WTC11 (cell line): ENCODE measurements around the gene SH3TC2. TPM values are rescaled to one million over a fixed set of nuclear protein-coding genes. Genes with fewer than 3 reads are reported as not detected.

Experiments used
- ATAC-seq: fragments of 200-7000 bp; cut with Tn5 transposase; 2 replicates; pipeline ENCODE4 v1.10.0; 2021; ENCODE audit warnings: mild to moderate bottlenecking, moderate library complexity
- CTCF ChIA-PET: fragments of 300-600 bp; sonication (Branson Sonifier 250); formaldehyde crosslinking; loops from one replicate; lab custom pipeline; 2021; ENCODE audit warnings: antibody characterized with exemption; lab: Charles Lee
- POLR2A ChIA-PET: fragments of 350-600 bp; sonication (Branson Sonifier 250); formaldehyde crosslinking; loops from one replicate; lab custom pipeline; 2021; ENCODE audit warnings: antibody characterized with exemption; lab: Charles Lee
- DNase-seq: peaks from one replicate; pipeline ENCODE4 v3.0.0; 2021; ENCODE audit warnings: low spot score
- H3K27ac Mint-ChIP-seq: 2 replicates; pipeline ENCODE4 v1.8.0; 2021; ENCODE audit warnings: mixed read lengths
- H3K27me3 Mint-ChIP-seq: 2 replicates; pipeline ENCODE4 v1.8.0; 2021; ENCODE audit warnings: low read depth, mild to moderate bottlenecking, moderate library complexity, mixed read lengths
- H3K36me3 Mint-ChIP-seq: 2 replicates; pipeline ENCODE4 v1.8.0; 2021; ENCODE audit warnings: mixed read lengths
- H3K4me1 Mint-ChIP-seq: 2 replicates; pipeline ENCODE4 v1.8.0; 2022; ENCODE audit warnings: mixed read lengths
- H3K4me3 Mint-ChIP-seq: 2 replicates; pipeline ENCODE4 v1.8.0; 2021; ENCODE audit warnings: mild to moderate bottlenecking, moderate library complexity, mixed read lengths
- H3K9me3 Mint-ChIP-seq: 2 replicates; pipeline ENCODE4 v1.8.0; 2021; ENCODE audit warnings: mixed read lengths
- ELF4 ChIP-seq: sonication (generic); formaldehyde crosslinking; IDR thresholded peaks from 2 replicates; pipeline ENCODE4 v1.8.1; 2022; ENCODE audit warnings: low read depth, mild to moderate bottlenecking, moderate library complexity, missing genetic modification reagents
- HMGA2 ChIP-seq: fragments of 250-450 bp; sonication (Bioruptor Pico); IDR thresholded peaks from 2 replicates; pipeline ENCODE4 v1.4.0; 2021; ENCODE audit warnings: mild to moderate bottlenecking, moderate library complexity
- KAT7 ChIP-seq: sonication (generic); formaldehyde crosslinking; IDR thresholded peaks from 2 replicates; pipeline ENCODE4 v1.8.1; 2023; ENCODE audit warnings: missing genetic modification reagents, mild to moderate bottlenecking, borderline replicate concordance
- PRDM15 ChIP-seq: sonication (generic); formaldehyde crosslinking; IDR thresholded peaks from 2 replicates; pipeline ENCODE4 v1.8.0; 2022; ENCODE audit warnings: missing genetic modification reagents
- SMAD3 ChIP-seq: sonication (generic); formaldehyde crosslinking; IDR thresholded peaks from 2 replicates; pipeline ENCODE4 v1.8.0; 2022; ENCODE audit warnings: missing genetic modification reagents, mild to moderate bottlenecking, borderline replicate concordance
- SMAD4 ChIP-seq: sonication (generic); formaldehyde crosslinking; IDR thresholded peaks from 2 replicates; pipeline ENCODE4 v1.8.0; 2022; ENCODE audit warnings: mild to moderate bottlenecking, missing genetic modification reagents
- TCF7 ChIP-seq: sonication (generic); formaldehyde crosslinking; IDR thresholded peaks from 2 replicates; pipeline ENCODE4 v1.8.0; 2022; ENCODE audit warnings: mild to moderate bottlenecking, low read depth, missing genetic modification reagents, moderate library complexity
- USF2 ChIP-seq: sonication (generic); formaldehyde crosslinking; IDR thresholded peaks from 2 replicates; pipeline ENCODE4 v1.8.1; 2023; ENCODE audit warnings: mild to moderate bottlenecking, missing genetic modification reagents, moderate library complexity
- ZNF121 ChIP-seq: sonication (generic); formaldehyde crosslinking; IDR thresholded peaks from 2 replicates; pipeline ENCODE4 v1.8.0; 2023; ENCODE audit warnings: missing genetic modification reagents
- ZNF263 ChIP-seq: sonication (generic); formaldehyde crosslinking; IDR thresholded peaks from 2 replicates; pipeline ENCODE4 v1.8.1; 2022; ENCODE audit warnings: low read depth, mild to moderate bottlenecking, moderate library complexity, missing genetic modification reagents
- ZNF671 ChIP-seq: fragments of 250-450 bp; sonication (Bioruptor Pico); IDR thresholded peaks from 2 replicates; pipeline ENCODE4 v1.8.0; 2021; ENCODE audit warnings: mild to moderate bottlenecking
- total RNA-seq: library from RNA; stranded (reverse); gene quantifications from 3 replicates; pipeline ENCODE4 v1.2.3, GENCODE V29; 2021
- TF ChIP-seq, protein P1 (sequence below): fragments of 250-450 bp; sonication (Bioruptor Pico); IDR thresholded peaks from 2 replicates; pipeline ENCODE4 v1.8.0; 2021; ENCODE audit warnings: mild to moderate bottlenecking
- TF ChIP-seq, protein P2 (sequence below): fragments of 250-450 bp; sonication (Bioruptor Pico); conservative IDR thresholded peaks from 2 replicates; pipeline ENCODE4 v1.9.0; 2021; ENCODE audit warnings: mild to moderate bottlenecking
- TF ChIP-seq, protein P3 (sequence below): fragments of 250-450 bp; sonication (Bioruptor Pico); IDR thresholded peaks from 2 replicates; pipeline ENCODE4 v1.9.0; 2021; ENCODE audit warnings: mild to moderate bottlenecking
- TF ChIP-seq, protein P4 (sequence below): sonication (generic); formaldehyde crosslinking; IDR thresholded peaks from 2 replicates; pipeline ENCODE4 v1.8.0; 2022; ENCODE audit warnings: mild to moderate bottlenecking, missing genetic modification reagents

SH3TC2 gene
- total RNA-seq, 1 experiment from 2014 or later, result 0.61 TPM

DNA sequence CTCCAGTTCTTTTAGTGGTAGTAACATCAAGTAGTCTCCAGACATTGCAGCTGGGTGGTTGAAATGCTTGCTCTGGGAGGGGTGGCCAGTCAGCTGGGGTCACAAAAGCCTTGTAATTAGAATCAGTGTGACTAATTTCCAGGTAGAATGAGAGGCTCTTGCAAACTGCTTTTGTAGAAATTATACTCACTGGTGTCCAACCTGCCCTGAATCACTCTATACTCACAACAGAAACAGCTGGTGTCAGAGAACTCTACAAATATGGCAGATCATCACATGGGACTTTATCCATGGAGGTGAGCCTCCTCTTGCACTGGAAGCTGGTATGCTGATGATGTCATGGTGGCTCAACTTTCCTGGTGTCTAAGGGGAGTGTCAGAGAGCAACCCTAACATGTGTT, 71.3 kb downstream of the SH3TC2 start:
- DNase-seq, result no peak
- H3K4me3 Mint-ChIP-seq, result no peak overlapping the region
- H3K27me3 Mint-ChIP-seq, result no peaks in the 10 kb centered on the region
- ChIA-PET CTCF (interaction anchor here (0.8 to 1.4 kb wide), 8 partner anchors 10 to 261 kb away, joined by 3 to 5 read pairs (median 3); no protein-coding TSS in a partner anchor), POLR2A (no interaction called here)
- TF ChIP-seq KAT7 (CRISPR knock-in tag), result no peak
- TF ChIP-seq ZNF671, result no peak
- no peak for TF ChIP-seq SMAD3
- TF ChIP-seq, protein P1, sequence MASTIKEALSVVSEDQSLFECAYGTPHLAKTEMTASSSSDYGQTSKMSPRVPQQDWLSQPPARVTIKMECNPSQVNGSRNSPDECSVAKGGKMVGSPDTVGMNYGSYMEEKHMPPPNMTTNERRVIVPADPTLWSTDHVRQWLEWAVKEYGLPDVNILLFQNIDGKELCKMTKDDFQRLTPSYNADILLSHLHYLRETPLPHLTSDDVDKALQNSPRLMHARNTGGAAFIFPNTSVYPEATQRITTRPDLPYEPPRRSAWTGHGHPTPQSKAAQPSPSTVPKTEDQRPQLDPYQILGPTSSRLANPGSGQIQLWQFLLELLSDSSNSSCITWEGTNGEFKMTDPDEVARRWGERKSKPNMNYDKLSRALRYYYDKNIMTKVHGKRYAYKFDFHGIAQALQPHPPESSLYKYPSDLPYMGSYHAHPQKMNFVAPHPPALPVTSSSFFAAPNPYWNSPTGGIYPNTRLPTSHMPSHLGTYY, result no peak
- TF ChIP-seq PRDM15 (CRISPR knock-in tag), result no peak
- TF ChIP-seq SMAD4 (CRISPR knock-in tag), result no peak
- TF ChIP-seq ELF4 (CRISPR knock-in tag), result no peak
- TF ChIP-seq USF2 (CRISPR knock-in tag), result no peak
- no peak for TF ChIP-seq TCF7 (CRISPR knock-in tag)
- TF ChIP-seq, protein P2, sequence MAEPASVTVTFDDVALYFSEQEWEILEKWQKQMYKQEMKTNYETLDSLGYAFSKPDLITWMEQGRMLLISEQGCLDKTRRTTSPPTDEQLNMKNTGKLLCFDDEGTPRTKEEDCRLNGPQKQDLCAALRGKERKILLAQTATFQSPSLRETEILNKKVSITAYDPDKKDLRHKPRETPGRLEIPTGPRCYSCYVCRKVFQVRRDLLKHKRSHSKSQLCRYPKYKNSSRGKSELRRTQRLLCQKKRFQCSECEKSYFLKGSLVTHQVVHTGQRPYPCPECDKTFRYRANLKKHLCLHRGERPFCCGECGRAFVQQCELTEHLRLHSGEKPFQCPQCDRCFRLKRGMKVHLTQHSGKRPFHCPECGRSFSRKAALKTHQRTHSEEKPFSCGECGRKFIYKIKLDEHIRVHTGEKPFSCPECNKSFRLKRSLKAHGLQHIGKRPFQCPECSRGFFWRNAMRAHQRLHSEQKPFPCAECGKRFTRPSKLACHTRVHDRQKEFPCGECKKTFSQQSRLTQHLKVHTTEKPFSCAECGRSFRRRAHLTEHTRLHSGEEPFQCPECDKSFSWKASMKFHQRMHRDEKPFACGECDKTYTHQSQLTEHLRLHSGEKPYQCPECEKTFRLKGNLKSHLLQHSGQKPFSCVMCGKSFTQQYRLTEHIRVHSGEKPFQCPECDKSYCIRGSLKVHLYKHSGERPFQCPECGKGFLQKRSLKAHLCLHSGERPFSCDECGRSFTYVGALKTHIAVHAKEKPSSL (CRISPR knock-in tag), result no peak
- TF ChIP-seq, protein P3, sequence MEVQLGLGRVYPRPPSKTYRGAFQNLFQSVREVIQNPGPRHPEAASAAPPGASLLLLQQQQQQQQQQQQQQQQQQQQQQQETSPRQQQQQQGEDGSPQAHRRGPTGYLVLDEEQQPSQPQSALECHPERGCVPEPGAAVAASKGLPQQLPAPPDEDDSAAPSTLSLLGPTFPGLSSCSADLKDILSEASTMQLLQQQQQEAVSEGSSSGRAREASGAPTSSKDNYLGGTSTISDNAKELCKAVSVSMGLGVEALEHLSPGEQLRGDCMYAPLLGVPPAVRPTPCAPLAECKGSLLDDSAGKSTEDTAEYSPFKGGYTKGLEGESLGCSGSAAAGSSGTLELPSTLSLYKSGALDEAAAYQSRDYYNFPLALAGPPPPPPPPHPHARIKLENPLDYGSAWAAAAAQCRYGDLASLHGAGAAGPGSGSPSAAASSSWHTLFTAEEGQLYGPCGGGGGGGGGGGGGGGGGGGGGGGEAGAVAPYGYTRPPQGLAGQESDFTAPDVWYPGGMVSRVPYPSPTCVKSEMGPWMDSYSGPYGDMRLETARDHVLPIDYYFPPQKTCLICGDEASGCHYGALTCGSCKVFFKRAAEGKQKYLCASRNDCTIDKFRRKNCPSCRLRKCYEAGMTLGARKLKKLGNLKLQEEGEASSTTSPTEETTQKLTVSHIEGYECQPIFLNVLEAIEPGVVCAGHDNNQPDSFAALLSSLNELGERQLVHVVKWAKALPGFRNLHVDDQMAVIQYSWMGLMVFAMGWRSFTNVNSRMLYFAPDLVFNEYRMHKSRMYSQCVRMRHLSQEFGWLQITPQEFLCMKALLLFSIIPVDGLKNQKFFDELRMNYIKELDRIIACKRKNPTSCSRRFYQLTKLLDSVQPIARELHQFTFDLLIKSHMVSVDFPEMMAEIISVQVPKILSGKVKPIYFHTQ (CRISPR knock-in tag), result no peak
- TF ChIP-seq ZNF263 (CRISPR knock-in tag), result no peak
- no peak for TF ChIP-seq HMGA2 (CRISPR knock-in tag)
- TF ChIP-seq ZNF121, result no peak
- TF ChIP-seq, protein P4, sequence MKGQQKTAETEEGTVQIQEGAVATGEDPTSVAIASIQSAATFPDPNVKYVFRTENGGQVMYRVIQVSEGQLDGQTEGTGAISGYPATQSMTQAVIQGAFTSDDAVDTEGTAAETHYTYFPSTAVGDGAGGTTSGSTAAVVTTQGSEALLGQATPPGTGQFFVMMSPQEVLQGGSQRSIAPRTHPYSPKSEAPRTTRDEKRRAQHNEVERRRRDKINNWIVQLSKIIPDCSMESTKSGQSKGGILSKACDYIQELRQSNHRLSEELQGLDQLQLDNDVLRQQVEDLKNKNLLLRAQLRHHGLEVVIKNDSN (CRISPR knock-in tag), result no peak
- no peaks in the 10 kb centered on the region for H3K9me3 Mint-ChIP-seq
- no peak overlapping the region for H3K27ac Mint-ChIP-seq
- no peaks in the 10 kb centered on the region for H3K36me3 Mint-ChIP-seq
- peaks cover 10% of the 10 kb centered on the region for H3K4me1 Mint-ChIP-seq
- no peak for ATAC-seq
